Measurements from ENCODE around the gene GRIP1. TPM values are rescaled to one million over a fixed set of nuclear protein-coding genes. Genes with fewer than 3 reads are reported as not detected.

GRIP1 gene
- total RNA-seq, 4 donors from 2014 or later, result 0.22 to 3.0 (median 1.6) TPM

- no peak overlapping the region for H3K4me3 ChIP-seq
- no peaks in the 10 kb centered on the region for H3K27me3 ChIP-seq
- H3K4me1 ChIP-seq, result no peaks in the 10 kb centered on the region
- no peaks in the 10 kb centered on the region for H3K9me3 ChIP-seq
- TF ChIP-seq CTCF (IDR thresholded peaks at IDR 0.05) (no peak), EP300 (IDR thresholded peaks at IDR 0.05) (no peak), POLR2A (IDR thresholded peaks at IDR 0.05) (no peak)
- DNase-seq (ENCODE audit: low spot score in 2 of 2), result no peak
- 9 to 14% methylated on average over 1 of the region's 1 CpG for WGBS, 2 donors
- H3K36me3 ChIP-seq, result no peaks in the 10 kb centered on the region
- H3K27ac ChIP-seq, result no peak overlapping the region
These were observed 182.3 kb downstream of the GRIP1 start for GRCh38 chr12:66496595-66496994.

GRCh38 chr12:66495709-66496108 lies 183.2 kb downstream of the GRIP1 start:
- Histone ChIP-seq H3K27me3 (no peaks in the 10 kb centered on the region), H3K4me3 (no peak overlapping the region), H3K9me3 (no peaks in the 10 kb centered on the region), H3K27ac (no peak overlapping the region), H3K36me3 (no peaks in the 10 kb centered on the region), H3K4me1 (no peaks in the 10 kb centered on the region)
- 83 to 90% methylated on average over 14 of the region's 14 CpGs for WGBS, 2 donors
- DNase-seq (ENCODE audit: low spot score in 2 of 2), result no peak
- TF ChIP-seq POLR2A (IDR thresholded peaks at IDR 0.05) (no peak), EP300 (IDR thresholded peaks at IDR 0.05) (no peak), CTCF (IDR thresholded peaks at IDR 0.05) (no peak)

GRCh38 chr12:66493819-66494218 lies 185.1 kb downstream of the GRIP1 start:
- Histone ChIP-seq H3K9me3 (peaks cover 0 to 6% (median 0%) of the 10 kb centered on the region in 4 donors), H3K36me3 (no peaks in the 10 kb centered on the region), H3K4me1 (no peaks in the 10 kb centered on the region), H3K27me3 (no peaks in the 10 kb centered on the region), H3K27ac (no peak overlapping the region), H3K4me3 (no peak overlapping the region)
- no peak for DNase-seq (ENCODE audit: low spot score in 2 of 2)
- TF ChIP-seq CTCF (IDR thresholded peaks at IDR 0.05) (no peak), EP300 (IDR thresholded peaks at IDR 0.05) (no peak), POLR2A (IDR thresholded peaks at IDR 0.05) (no peak)

GRCh38 chr12:66491853-66492252 lies 187.0 kb downstream of the GRIP1 start:
- H3K4me1 ChIP-seq, result no peaks in the 10 kb centered on the region
- no peak for DNase-seq (ENCODE audit: low spot score in 2 of 2)
- no peak overlapping the region for H3K27ac ChIP-seq
- no peaks in the 10 kb centered on the region for H3K27me3 ChIP-seq
- H3K36me3 ChIP-seq, result no peaks in the 10 kb centered on the region
- no peak overlapping the region for H3K4me3 ChIP-seq
- TF ChIP-seq EP300 (IDR thresholded peaks at IDR 0.05), result no peak
- no peak for TF ChIP-seq CTCF (IDR thresholded peaks at IDR 0.05)
- TF ChIP-seq POLR2A (IDR thresholded peaks at IDR 0.05), result no peak
- WGBS, 2 donors, result 50 to 53% methylated on average over 3 of the region's 3 CpGs
- peaks cover 0 to 6% (median 0%) of the 10 kb centered on the region in 4 donors for H3K9me3 ChIP-seq

- Histone ChIP-seq H3K27me3 (no peaks in the 10 kb centered on the region), H3K27ac (no peak overlapping the region)
These were observed 196.3 kb downstream of the GRIP1 start for GRCh38 chr12:66482351-66483203.

More at GRCh38 chr12:66482351-66483203, 196.3 kb downstream of the GRIP1 start:
- peaks cover 0 to 29% (median 0%) of the 10 kb centered on the region in 4 donors for H3K9me3 ChIP-seq
- no peaks in the 10 kb centered on the region for H3K4me1 ChIP-seq
- no peak for TF ChIP-seq POLR2A (IDR thresholded peaks at IDR 0.05)
- no peak for DNase-seq (ENCODE audit: low spot score in 2 of 2)
- 62 to 66% methylated on average over 3 of the region's 3 CpGs for WGBS, 2 donors
- no peaks in the 10 kb centered on the region for H3K36me3 ChIP-seq
- H3K4me3 ChIP-seq, result no peak overlapping the region

Measured in tibial nerve (tissue), 4 donors.